Measurements from ENCODE around the gene LYSET.
"Not testable (repeated sequence)": the region's sequence is repeated elsewhere in the genome, so short reads cannot be mapped to it uniquely, and the experiment has no call there.

DNA sequence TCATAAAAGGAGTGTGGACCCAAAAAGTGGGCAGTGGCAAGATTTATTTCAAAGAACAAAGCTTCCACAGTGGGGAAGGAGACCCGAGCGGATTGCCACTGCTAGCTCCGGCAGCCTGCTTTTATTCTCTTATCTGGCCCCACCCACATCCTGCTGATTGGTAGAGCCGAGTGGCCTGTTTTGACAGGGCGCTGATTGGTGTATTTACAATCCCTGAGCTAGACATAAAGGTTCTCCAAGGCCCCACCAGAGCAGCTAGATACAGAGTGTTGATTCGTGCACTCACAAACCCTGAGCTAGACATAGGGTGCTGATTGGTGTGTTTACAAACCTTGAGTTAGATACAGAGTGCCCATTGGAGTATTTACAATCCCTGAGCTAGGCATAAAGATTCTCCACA, 15.5 kb upstream of the LYSET start:
- TF ChIP-seq POLR2A (IDR thresholded peaks at IDR 0.05), result not testable (repeated sequence)
- TF ChIP-seq, protein P1, sequence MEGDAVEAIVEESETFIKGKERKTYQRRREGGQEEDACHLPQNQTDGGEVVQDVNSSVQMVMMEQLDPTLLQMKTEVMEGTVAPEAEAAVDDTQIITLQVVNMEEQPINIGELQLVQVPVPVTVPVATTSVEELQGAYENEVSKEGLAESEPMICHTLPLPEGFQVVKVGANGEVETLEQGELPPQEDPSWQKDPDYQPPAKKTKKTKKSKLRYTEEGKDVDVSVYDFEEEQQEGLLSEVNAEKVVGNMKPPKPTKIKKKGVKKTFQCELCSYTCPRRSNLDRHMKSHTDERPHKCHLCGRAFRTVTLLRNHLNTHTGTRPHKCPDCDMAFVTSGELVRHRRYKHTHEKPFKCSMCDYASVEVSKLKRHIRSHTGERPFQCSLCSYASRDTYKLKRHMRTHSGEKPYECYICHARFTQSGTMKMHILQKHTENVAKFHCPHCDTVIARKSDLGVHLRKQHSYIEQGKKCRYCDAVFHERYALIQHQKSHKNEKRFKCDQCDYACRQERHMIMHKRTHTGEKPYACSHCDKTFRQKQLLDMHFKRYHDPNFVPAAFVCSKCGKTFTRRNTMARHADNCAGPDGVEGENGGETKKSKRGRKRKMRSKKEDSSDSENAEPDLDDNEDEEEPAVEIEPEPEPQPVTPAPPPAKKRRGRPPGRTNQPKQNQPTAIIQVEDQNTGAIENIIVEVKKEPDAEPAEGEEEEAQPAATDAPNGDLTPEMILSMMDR (IDR thresholded peaks at IDR 0.05), result not testable (repeated sequence)
